SU-DHL-6 (cell line): ENCODE measurements around the gene BAD.
A peak's percentile ranks its signal among the peaks of the same experiment; 100 is the strongest.
"Not testable (repeated sequence)": the region's sequence is repeated elsewhere in the genome, so short reads cannot be mapped to it uniquely, and the experiment has no call there.

Experiments used
- H2AFZ ChIP-seq: fragments of 200-600 bp; sonication (generic); 2 replicates; pipeline ENCODE4 v1.6.1; 2014; ENCODE audit warnings: low read depth, mild to moderate bottlenecking, moderate library complexity, mixed read lengths, antibody characterized with exemption, low read length; ENCODE audit not compliant: severe bottlenecking
- H3F3A ChIP-seq: fragments of 200-600 bp; shearing (Covaris generic); 2 replicates; pipeline ENCODE4 v1.6.0; 2016; ENCODE audit warnings: antibody characterized with exemption, mild to moderate bottlenecking; ENCODE audit not compliant: insufficient read depth
- H3K27ac ChIP-seq: fragments of 200-600 bp; sonication (generic); 2 replicates; pipeline ENCODE4 v1.5.1; 2016; ENCODE audit warnings: low read depth, mild to moderate bottlenecking, low read length, moderate library complexity, mixed read lengths
- H3K27me3 ChIP-seq: fragments of 200-600 bp; sonication (generic), shearing (Covaris generic); 2 replicates; pipeline ENCODE4 v1.6.0; 2014; ENCODE audit warnings: mild to moderate bottlenecking, low read length
- H3K36me3 ChIP-seq: fragments of 200-600 bp; sonication (generic); 2 replicates; pipeline ENCODE4 v1.6.1; 2014; ENCODE audit warnings: mild to moderate bottlenecking, low read length, mixed read lengths
- H3K4me2 ChIP-seq: fragments of 300-600, 200-600 bp; shearing (Covaris generic), sonication (generic); 2 replicates; pipeline ENCODE4 v1.6.0; 2014; ENCODE audit warnings: low read length, low read depth, mild to moderate bottlenecking; ENCODE audit not compliant: poor library complexity, severe bottlenecking
- H3K4me3 ChIP-seq: fragments of 200-600 bp; sonication (generic); 2 replicates; pipeline ENCODE4 v1.5.1; 2014; ENCODE audit warnings: antibody characterized with exemption, low read length, mild to moderate bottlenecking, mixed read lengths; ENCODE audit not compliant: insufficient read depth, poor library complexity, severe bottlenecking
- H3K79me2 ChIP-seq: fragments of 200-600 bp; sonication (generic); 2 replicates; pipeline ENCODE4 v1.6.1; 2014; ENCODE audit warnings: mild to moderate bottlenecking, low read length, moderate library complexity; ENCODE audit not compliant: insufficient read depth
- H3K9ac ChIP-seq: fragments of 200-600 bp; sonication (generic); 2 replicates; pipeline ENCODE4 v1.7.0; 2014; ENCODE audit warnings: mild to moderate bottlenecking, low read length
- H3K9me2 ChIP-seq: fragments of 200-600 bp; sonication (generic); replicated peaks from 2 replicates; pipeline ENCODE4 v1.6.1; 2014; ENCODE audit warnings: low read length; ENCODE audit not compliant: insufficient read depth
- H3K9me3 ChIP-seq: fragments of 200-600 bp; sonication (generic); 2 replicates; pipeline ENCODE4 v1.6.1; 2014; ENCODE audit warnings: low read length, mixed read lengths; ENCODE audit not compliant: insufficient read depth
- H4K20me1 ChIP-seq: fragments of 200-600 bp; sonication (generic); 2 replicates; pipeline ENCODE4 v1.6.1; 2014; ENCODE audit warnings: low read depth, mild to moderate bottlenecking, antibody characterized with exemption, low read length, moderate library complexity, mixed read lengths
- EZH2phosphoT487 ChIP-seq: fragments of 200-600 bp; sonication (generic), shearing (Covaris generic); conservative IDR thresholded peaks from 2 replicates; pipeline ENCODE4 v1.6.1; 2018; ENCODE audit warnings: mild to moderate bottlenecking, antibody characterized with exemption, low read length, moderate library complexity, mixed read lengths
- TF ChIP-seq, protein P1 (sequence below): fragments of 200-600 bp; sonication (generic); IDR thresholded peaks from one replicate; pipeline ENCODE4 v1.5.1; 2017; ENCODE audit warnings: antibody characterized with exemption, mild to moderate bottlenecking, low read length, moderate library complexity; ENCODE audit not compliant: insufficient read depth, poor library complexity, severe bottlenecking

BAD gene

DNA sequence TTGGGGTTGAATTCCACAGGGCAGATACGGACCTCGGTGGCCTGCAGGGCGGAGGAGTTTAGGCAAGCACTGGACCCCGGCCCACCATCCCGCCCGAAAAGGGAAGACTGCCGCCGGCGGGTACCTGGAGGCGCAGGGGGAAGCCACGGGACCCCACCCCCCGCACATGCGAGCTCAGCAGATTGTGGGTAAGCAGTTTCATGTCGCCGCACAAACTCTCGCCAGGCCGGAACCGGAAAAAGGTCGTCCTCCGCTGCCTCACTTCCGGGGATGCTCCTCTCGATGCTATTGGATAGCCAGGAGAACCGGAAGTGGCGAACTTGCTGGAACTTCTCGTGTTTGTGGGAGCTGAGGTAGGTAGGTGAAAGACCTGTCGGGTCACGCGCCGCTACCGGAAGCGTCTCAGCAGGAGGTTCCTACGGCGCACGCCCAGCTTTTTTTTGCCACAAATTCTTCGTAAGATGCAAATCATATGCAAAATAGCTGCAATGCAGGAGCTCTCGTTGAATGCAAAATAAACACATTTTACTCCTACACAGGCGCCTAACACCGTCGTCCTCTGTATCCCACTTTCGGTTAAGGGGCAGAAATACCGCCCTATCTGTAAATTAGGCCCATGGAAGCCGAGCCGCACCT, 33.0 kb upstream of the BAD start, which contains the start of gene TRMT112:
TRMT112 (minus strand) TSS at position 235 of the 636 bp plus-strand sequence; CDS start at position 202, 33 bp downstream.
- TF ChIP-seq, protein P1, sequence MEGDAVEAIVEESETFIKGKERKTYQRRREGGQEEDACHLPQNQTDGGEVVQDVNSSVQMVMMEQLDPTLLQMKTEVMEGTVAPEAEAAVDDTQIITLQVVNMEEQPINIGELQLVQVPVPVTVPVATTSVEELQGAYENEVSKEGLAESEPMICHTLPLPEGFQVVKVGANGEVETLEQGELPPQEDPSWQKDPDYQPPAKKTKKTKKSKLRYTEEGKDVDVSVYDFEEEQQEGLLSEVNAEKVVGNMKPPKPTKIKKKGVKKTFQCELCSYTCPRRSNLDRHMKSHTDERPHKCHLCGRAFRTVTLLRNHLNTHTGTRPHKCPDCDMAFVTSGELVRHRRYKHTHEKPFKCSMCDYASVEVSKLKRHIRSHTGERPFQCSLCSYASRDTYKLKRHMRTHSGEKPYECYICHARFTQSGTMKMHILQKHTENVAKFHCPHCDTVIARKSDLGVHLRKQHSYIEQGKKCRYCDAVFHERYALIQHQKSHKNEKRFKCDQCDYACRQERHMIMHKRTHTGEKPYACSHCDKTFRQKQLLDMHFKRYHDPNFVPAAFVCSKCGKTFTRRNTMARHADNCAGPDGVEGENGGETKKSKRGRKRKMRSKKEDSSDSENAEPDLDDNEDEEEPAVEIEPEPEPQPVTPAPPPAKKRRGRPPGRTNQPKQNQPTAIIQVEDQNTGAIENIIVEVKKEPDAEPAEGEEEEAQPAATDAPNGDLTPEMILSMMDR: no peak
- TF ChIP-seq EZH2phosphoT487: no peak
- no peaks in the 10 kb centered on the region for H3K27me3 ChIP-seq
- no peaks in the 10 kb centered on the region for H3K9me3 ChIP-seq
- no peaks in the 10 kb centered on the region for H3K9me2 ChIP-seq
- peak within 1 kb of the TSS; percentile 55 for H2AFZ ChIP-seq
- H3K79me2 ChIP-seq: peaks cover 12% of the 10 kb centered on the region
- H4K20me1 ChIP-seq: no peaks in the 10 kb centered on the region; the same call in 1 of the 2 replicates
- H3K27ac ChIP-seq: peak within 1 kb of the TSS; percentile 92
- H3F3A ChIP-seq: peaks cover 24% of the 10 kb centered on the region
- no peaks in the 10 kb centered on the region for H3K36me3 ChIP-seq
- peak within 1 kb of the TSS; percentile 73 for H3K4me3 ChIP-seq
- peak within 1 kb of the TSS; percentile 64 for H3K4me2 ChIP-seq
- peak within 1 kb of the TSS; percentile 84 for H3K9ac ChIP-seq

DNA sequence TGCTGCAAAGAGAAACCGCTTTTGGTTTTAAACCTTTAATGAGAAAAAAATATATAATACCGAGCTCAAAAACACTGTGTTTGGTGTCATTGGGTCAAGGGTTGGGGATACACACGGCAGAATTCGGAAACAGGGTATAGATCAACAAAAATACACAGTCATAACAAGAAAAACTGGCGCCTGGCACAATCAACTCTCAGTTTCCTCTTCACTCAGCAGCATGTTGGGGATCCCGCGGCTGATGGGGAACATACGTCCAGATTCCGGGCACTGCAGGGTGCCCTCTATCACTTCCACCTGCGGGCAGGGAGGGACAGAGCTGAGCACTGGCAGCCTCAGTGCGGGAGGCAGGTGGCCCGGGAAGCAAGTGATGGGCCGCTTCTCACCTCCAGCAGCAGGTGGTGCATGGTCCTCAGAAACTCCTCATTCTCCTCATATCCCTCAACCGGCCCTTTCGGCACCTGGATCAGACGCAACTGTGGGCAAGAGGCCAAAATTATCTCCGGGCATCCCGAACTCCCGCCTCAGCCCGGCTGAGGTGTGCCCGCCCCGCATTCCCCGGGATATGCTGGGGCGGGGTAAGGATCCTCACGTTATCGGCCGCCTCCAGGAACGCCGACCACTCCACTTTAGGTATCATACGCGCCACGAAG, 32.3 kb upstream of the BAD start:
- TF ChIP-seq EZH2phosphoT487: no peak
- TF ChIP-seq, protein P1: no peak
- H4K20me1 ChIP-seq: no peaks in the 10 kb centered on the region; the same call in 1 of the 2 replicates
- H2AFZ ChIP-seq: peak overlapping the region; percentile 15
- no peaks in the 10 kb centered on the region for H3K36me3 ChIP-seq
- H3K9me3 ChIP-seq: no peaks in the 10 kb centered on the region
- H3K9ac ChIP-seq: peak overlapping the region; percentile 84
- peaks cover 13% of the 10 kb centered on the region for H3K79me2 ChIP-seq
- H3K9me2 ChIP-seq: no peaks in the 10 kb centered on the region
- H3F3A ChIP-seq: peaks cover 24% of the 10 kb centered on the region
- H3K4me2 ChIP-seq: peak overlapping the region; percentile 64
- peak overlapping the region; percentile 92 for H3K27ac ChIP-seq
- peak overlapping the region; percentile 73 for H3K4me3 ChIP-seq
- no peaks in the 10 kb centered on the region for H3K27me3 ChIP-seq

DNA sequence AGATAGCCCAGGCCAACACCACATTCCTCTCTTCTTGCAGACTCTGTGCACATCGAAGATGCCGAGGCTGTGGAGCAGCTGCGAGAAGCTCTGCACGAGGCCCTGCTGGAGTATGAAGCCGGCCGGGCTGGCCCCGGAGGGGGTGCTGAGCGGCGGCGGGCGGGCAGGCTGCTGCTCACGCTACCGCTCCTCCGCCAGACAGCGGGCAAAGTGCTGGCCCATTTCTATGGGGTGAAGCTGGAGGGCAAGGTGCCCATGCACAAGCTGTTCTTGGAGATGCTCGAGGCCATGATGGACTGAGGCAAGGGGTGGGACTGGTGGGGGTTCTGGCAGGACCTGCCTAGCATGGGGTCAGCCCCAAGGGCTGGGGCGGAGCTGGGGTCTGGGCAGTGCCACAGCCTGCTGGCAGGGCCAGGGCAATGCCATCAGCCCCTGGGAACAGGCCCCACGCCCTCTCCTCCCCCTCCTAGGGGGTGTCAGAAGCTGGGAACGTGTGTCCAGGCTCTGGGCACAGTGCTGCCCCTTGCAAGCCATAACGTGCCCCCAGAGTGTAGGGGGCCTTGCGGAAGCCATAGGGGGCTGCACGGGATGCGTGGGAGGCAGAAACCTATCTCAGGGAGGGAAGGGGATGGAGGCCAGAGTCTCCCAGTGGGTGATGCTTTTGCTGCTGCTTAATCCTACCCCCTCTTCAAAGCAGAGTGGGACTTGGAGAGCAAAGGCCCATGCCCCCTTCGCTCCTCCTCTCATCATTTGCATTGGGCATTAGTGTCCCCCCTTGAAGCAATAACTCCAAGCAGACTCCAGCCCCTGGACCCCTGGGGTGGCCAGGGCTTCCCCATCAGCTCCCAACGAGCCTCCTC, 31.4 kb upstream of the BAD start:
- H3K27me3 ChIP-seq, H4K20me1 ChIP-seq, H3K9me2 ChIP-seq, H2AFZ ChIP-seq, H3K36me3 ChIP-seq, H3K9me3 ChIP-seq: not testable (repeated sequence)
- Histone ChIP-seq H3K4me3 (peak overlapping the region; percentile 73), H3K4me2 (peak overlapping the region; percentile 64), H3K9ac (peak overlapping the region; percentile 84), H3K79me2 (peaks cover 16% of the 10 kb centered on the region), H3K27ac (peak overlapping the region; percentile 92), H3F3A (peaks cover 24% of the 10 kb centered on the region)
